AG04449 (cell line): ENCODE results near the gene ATXN7L1.

Source experiments
- CTCF ChIA-PET: fragments of 350-600 bp; formaldehyde crosslinking; extraction: SDS; loops from one replicate; lab custom pipeline; 2021; ENCODE audit warnings: antibody characterized with exemption; lab: Yijun Ruan, JAX
- POLR2A ChIA-PET: fragments of 400-600, 350-600 bp; formaldehyde crosslinking; extraction: SDS; loops from one replicate; lab custom pipeline; 2020; ENCODE audit warnings: antibody characterized with exemption, inconsistent platforms; lab: Yijun Ruan, JAX
- DNase-seq: peaks from one replicate; pipeline ENCODE4 v3.0.0-alpha.2; 2010; ENCODE audit warnings: low read depth, low spot score
- H3K4me3 ChIP-seq: 2 replicates; pipeline ENCODE4 v1.5.1; 2011; ENCODE audit warnings: low read depth, mild to moderate bottlenecking, control low read depth, low read length
- CTCF ChIP-seq: IDR thresholded peaks from one replicate; pipeline ENCODE4 v1.5.1; 2011; ENCODE audit warnings: mild to moderate bottlenecking, moderate library complexity, low read length, control low read depth, inconsistent platforms; ENCODE audit not compliant: insufficient read depth; ENCODE audit errors: missing control alignments

ATXN7L1 gene

GRCh38 chr7:105583061-105583460, 293.3 kb downstream of the ATXN7L1 start:
- TF ChIP-seq CTCF, result no peak
- CTCF ChIA-PET, result no interaction called here
- no peak overlapping the region for H3K4me3 ChIP-seq
- POLR2A ChIA-PET, result no interaction called here
- DNase-seq, result no peak

GRCh38 chr7:105581066-105581811, 295.2 kb downstream of the ATXN7L1 start, which contains the start of gene EFCAB10:
TSS of gene EFCAB10 (minus strand) at chr7:105581493. CDS start at chr7:105581463, 30 bp downstream.
- H3K4me3 ChIP-seq, result peak within 1 kb of the TSS; percentile 55
- ChIA-PET POLR2A (interaction anchor here (0.6 to 1.1 kb wide), 2 partner anchors 49 to 662 kb away, joined by 3 to 4 read pairs; partner anchors contain the start of gene RINT1), CTCF (interaction anchor here (0.6 to 1.3 kb wide), 7 partner anchors 8 to 719 kb away, joined by 3 to 8 read pairs (median 5); partner anchors contain the start of gene RINT1)
- no peak for DNase-seq
- TF ChIP-seq CTCF, result no peak

GRCh38 chr7:105580022-105580740, 296.2 kb downstream of the ATXN7L1 start:
- CTCF ChIA-PET, result interaction anchor here (2.4 kb wide), 1 partner anchor 9 kb away, joined by 12 read pairs; no protein-coding TSS in a partner anchor
- no peak overlapping the region for H3K4me3 ChIP-seq

GRCh38 chr7:105578496-105578895, 297.9 kb downstream of the ATXN7L1 start:
- no peak for DNase-seq
- POLR2A ChIA-PET, result no interaction called here
- no peak overlapping the region for H3K4me3 ChIP-seq
- CTCF ChIA-PET, result interaction anchor here (2.4 kb wide), 1 partner anchor 11 kb away, joined by 12 read pairs; no protein-coding TSS in a partner anchor
- no peak for TF ChIP-seq CTCF

More at GRCh38 chr7:105580022-105580740, 296.2 kb downstream of the ATXN7L1 start:
- no peak for TF ChIP-seq CTCF
- DNase-seq, result no peak
- POLR2A ChIA-PET, result no interaction called here

- ChIA-PET CTCF (interaction anchor here (0.9 to 1.2 kb wide), 3 partner anchors 12 to 45 kb away, joined by 3 to 5 read pairs (median 4); partner anchors contain the start of gene RINT1), POLR2A (interaction anchor here (0.7 kb wide), 1 partner anchor 67 kb away, joined by 4 read pairs; no protein-coding TSS in a partner anchor)
- H3K4me3 ChIP-seq, result no peak overlapping the region
- DNase-seq, result no peak
- no peak for TF ChIP-seq CTCF
Measured at GRCh38 chr7:105577251-105577650, 299.1 kb downstream of the ATXN7L1 start.
